GM19468 (cell line): ENCODE results near the gene LRRC23.

Experiments used
- ATAC-seq: cut with Tn5 transposase; IDR thresholded peaks from one replicate; pipeline ENCODE4 v1.9.1; 2021; ENCODE audit warnings: mild to moderate bottlenecking, moderate library complexity, moderate number of reproducible peaks; ENCODE audit not compliant: unreplicated experiment; ENCODE audit errors: extremely low read depth

LRRC23 gene

GRCh38 chr12:6923851-6924250 lies 19.2 kb downstream of the LRRC23 start:
- no peak for ATAC-seq

GRCh38 chr12:6925239-6925539 lies 20.6 kb downstream of the LRRC23 start:
- ATAC-seq, result no peak

- ATAC-seq, result no peak
Observed at GRCh38 chr12:6925540-6926279, 21.1 kb downstream of the LRRC23 start.

DNA sequence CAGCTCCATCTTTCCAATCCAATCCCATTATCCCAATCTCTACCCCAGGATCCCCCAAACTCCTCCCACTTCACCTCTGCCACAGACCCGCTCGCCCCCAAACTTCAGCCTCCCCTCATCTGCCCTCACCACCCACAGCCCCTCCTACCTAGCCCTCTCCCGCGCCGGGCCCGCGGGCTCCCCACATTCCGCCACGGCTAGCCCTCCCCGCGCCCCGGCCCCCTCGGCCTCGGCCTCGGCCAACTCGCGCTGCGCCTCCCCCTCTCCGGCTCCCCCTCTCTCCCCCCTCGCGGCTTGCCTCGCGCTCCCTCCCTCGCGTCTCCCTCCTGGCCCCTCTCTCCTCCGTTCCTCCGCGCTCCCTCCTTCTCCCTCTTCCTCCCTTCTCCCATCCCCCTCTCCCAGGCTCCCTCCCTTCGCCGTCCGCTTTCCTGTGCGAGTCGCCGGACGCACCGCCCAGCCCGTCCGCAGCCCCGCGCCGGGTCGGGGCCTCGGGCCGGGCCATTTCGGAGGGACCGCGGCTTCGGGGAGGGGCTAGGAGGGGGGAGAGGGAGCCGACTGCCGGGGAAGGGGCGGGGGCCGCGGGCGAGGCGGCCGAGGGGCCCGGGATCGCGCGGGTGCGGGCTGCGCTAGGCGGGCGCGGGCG lies 22.9 kb downstream of the LRRC23 start, which contains the start of gene ATN1:
TSS of gene ATN1 (plus strand) at position 581 of the 643 bp plus-strand sequence. CDS start 6,043 bp downstream, outside the sequence.
- no peak for ATAC-seq

DNA sequence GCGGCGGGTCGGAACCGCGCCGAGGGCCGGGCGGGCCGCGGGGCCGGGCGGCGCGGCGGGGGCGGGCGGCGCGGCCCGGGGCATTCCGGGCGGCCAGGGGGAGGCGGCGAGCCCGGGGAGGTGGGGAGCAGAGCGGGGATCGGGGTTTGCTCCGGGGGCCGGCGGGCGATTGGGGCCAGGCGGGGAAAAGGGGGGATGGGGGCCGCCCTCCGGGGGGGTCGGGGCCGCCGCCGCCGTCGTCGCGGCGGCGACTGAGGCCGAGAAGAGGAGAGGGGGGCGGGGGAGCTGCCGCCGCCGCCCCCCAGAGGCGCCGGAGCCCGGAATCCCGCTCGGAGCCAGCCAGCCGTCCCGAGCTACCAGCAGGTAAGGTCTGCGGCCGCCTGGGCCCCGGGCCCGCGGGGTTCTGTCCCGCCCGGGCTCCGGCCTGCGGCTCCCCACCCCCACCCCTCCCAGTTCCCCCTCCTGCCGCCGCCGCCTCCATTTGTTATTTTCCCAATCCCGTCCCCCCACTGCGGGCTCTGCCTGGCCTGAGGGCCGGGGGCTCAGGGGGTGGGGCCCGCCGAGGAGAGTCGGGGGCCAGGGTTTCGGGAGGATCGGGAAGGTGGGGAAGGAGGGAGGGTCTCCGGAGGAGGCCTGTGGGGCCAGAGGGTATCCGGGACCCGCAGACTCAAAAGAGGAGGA lies 23.5 kb downstream of the LRRC23 start:
- ATAC-seq, result no peak

DNA sequence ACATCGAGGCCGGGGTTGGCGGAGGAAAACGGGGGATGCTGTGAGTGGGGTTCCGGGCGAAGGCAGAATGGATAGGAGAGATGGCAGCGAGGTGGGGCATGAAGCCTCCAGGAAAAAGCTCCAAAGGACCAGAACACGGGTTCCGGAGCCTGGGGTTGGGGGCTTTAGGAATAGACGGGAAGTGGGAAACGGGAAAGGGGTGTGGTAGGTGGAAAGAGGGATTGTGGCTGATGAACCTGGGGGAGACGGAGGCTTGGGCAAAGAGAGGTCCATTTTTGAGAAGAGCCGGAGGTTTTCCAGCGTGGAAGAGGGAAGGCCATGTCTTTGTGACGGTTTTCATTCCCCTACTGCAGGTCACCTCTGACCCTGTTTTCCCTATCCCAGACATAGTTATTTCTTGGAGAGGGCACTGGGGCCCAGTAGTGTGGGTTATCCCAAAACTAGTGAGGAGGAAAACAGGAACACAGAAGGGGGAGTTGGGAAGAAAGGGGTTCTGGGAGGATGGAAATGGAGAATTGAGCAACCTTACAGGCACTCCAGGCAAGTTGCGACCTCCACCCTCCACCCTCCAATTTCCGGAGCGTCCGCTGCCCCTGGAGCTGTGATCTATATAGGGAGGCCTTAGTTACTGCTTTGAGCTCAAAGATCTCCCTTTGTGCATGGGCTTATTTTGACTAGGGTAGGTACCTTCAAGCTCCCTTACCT lies 24.2 kb downstream of the LRRC23 start:
- ATAC-seq, result no peak

- no peak for ATAC-seq
Observed at GRCh38 chr12:6929466-6930452, 25.1 kb downstream of the LRRC23 start.

- no peak for ATAC-seq
Observed at GRCh38 chr12:6932766-6933165, 28.1 kb downstream of the LRRC23 start.

GRCh38 chr12:6934110-6934509 lies 29.5 kb downstream of the LRRC23 start:
- ATAC-seq, result no peak

DNA sequence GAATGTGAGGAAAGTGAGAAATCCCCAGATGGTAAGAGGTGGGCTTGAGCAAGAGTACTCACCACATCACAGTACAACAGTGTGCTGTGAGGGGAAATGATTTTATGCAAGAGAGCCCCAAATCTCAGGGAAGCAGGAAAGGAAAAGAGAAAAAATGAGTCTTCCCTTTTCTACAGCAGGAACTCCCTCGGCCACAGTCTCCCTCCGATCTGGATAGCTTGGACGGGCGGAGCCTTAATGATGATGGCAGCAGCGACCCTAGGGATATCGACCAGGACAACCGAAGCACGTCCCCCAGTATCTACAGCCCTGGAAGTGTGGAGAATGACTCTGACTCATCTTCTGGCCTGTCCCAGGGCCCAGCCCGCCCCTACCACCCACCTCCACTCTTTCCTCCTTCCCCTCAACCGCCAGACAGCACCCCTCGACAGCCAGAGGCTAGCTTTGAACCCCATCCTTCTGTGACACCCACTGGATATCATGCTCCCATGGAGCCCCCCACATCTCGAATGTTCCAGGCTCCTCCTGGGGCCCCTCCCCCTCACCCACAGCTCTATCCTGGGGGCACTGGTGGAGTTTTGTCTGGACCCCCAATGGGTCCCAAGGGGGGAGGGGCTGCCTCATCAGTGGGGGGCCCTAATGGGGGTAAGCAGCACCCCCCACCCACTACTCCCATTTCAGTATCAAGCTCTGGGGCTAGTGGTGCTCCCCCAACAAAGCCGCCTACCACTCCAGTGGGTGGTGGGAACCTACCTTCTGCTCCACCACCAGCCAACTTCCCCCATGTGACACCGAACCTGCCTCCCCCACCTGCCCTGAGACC lies 31.0 kb downstream of the LRRC23 start:
- ATAC-seq, result no peak

DNA sequence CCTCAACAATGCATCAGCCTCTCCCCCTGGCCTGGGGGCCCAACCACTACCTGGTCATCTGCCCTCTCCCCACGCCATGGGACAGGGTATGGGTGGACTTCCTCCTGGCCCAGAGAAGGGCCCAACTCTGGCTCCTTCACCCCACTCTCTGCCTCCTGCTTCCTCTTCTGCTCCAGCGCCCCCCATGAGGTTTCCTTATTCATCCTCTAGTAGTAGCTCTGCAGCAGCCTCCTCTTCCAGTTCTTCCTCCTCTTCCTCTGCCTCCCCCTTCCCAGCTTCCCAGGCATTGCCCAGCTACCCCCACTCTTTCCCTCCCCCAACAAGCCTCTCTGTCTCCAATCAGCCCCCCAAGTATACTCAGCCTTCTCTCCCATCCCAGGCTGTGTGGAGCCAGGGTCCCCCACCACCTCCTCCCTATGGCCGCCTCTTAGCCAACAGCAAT lies 31.6 kb downstream of the LRRC23 start:
- no peak for ATAC-seq

DNA sequence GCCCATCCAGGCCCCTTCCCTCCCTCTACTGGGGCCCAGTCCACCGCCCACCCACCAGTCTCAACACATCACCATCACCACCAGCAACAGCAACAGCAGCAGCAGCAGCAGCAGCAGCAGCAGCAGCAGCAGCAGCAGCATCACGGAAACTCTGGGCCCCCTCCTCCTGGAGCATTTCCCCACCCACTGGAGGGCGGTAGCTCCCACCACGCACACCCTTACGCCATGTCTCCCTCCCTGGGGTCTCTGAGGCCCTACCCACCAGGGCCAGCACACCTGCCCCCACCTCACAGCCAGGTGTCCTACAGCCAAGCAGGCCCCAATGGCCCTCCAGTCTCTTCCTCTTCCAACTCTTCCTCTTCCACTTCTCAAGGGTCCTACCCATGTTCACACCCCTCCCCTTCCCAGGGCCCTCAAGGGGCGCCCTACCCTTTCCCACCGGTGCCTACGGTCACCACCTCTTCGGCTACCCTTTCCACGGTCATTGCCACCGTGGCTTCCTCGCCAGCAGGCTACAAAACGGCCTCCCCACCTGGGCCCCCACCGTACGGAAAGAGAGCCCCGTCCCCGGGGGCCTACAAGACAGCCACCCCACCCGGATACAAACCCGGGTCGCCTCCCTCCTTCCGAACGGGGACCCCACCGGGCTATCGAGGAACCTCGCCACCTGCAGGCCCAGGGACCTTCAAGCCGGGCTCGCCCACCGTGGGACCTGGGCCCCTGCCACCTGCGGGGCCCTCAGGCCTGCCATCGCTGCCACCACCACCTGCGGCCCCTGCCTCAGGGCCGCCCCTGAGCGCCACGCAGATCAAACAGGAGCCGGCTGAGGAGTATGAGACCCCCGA lies 32.2 kb downstream of the LRRC23 start:
- ATAC-seq, result no peak

GRCh38 chr12:6937481-6938352 lies 33.1 kb downstream of the LRRC23 start:
- peak; percentile 88 for ATAC-seq

DNA sequence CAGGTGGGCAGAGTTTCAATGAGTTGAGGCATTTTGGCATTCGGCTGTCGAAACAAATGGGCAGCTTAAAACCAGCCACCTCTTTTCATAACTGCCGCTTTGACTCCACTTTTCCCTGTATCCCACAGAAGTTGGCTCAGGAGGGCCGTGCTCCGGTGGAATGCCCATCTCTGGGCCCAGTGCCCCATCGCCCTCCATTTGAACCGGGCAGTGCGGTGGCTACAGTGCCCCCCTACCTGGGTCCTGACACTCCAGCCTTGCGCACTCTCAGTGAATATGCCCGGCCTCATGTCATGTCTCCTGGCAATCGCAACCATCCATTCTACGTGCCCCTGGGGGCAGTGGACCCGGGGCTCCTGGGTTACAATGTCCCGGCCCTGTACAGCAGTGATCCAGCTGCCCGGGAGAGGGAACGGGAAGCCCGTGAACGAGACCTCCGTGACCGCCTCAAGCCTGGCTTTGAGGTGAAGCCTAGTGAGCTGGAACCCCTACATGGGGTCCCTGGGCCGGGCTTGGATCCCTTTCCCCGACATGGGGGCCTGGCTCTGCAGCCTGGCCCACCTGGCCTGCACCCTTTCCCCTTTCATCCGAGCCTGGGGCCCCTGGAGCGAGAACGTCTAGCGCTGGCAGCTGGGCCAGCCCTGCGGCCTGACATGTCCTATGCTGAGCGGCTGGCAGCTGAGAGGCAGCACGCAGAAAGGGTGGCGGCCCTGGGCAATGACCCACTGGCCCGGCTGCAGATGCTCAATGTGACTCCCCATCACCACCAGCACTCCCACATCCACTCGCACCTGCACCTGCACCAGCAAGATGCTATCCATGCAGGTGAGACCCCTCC lies 34.0 kb downstream of the LRRC23 start:
- no peak for ATAC-seq

GRCh38 chr12:6939191-6939540 lies 34.5 kb downstream of the LRRC23 start:
- no peak for ATAC-seq

GRCh38 chr12:6941267-6941666 lies 36.6 kb downstream of the LRRC23 start:
- no peak for ATAC-seq
